WI38 (cell line): Measurements from ENCODE around the gene CHM.
"Not testable (repeated sequence)": the region's sequence is repeated elsewhere in the genome, so short reads cannot be mapped to it uniquely, and the experiment has no call there.

Experiments
- H3K4me3 ChIP-seq: 2 replicates; pipeline ENCODE4 v1.5.1; 2011; ENCODE audit warnings: low read depth, mild to moderate bottlenecking, control low read depth, low read length
- TF ChIP-seq, protein P1 (sequence below): IDR thresholded peaks from 2 replicates; pipeline ENCODE4 v1.5.1; 2012; ENCODE audit warnings: low read depth, mild to moderate bottlenecking, control low read depth, low read length

The CHM gene

DNA sequence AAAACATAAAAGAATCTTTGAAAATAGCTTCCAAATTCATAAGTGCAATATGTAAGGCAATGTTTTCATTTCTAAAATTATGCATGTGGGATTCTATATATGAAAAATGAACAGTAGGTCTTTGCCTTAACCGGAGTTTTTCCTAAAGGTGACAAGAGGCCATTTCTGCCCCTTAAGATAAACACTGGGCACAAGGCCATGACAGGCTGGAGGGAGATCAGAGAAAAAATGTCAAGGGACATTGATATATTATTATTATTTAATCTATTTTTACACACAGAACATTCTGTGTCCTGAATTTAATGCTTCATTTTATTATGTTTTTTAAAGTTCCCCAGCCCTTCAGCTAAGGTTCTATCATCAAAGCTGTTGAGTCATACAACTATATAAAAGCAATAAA, 118.8 kb downstream of the CHM start:
- no peak overlapping the region for H3K4me3 ChIP-seq
- TF ChIP-seq, protein P1, sequence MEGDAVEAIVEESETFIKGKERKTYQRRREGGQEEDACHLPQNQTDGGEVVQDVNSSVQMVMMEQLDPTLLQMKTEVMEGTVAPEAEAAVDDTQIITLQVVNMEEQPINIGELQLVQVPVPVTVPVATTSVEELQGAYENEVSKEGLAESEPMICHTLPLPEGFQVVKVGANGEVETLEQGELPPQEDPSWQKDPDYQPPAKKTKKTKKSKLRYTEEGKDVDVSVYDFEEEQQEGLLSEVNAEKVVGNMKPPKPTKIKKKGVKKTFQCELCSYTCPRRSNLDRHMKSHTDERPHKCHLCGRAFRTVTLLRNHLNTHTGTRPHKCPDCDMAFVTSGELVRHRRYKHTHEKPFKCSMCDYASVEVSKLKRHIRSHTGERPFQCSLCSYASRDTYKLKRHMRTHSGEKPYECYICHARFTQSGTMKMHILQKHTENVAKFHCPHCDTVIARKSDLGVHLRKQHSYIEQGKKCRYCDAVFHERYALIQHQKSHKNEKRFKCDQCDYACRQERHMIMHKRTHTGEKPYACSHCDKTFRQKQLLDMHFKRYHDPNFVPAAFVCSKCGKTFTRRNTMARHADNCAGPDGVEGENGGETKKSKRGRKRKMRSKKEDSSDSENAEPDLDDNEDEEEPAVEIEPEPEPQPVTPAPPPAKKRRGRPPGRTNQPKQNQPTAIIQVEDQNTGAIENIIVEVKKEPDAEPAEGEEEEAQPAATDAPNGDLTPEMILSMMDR: no peak

DNA sequence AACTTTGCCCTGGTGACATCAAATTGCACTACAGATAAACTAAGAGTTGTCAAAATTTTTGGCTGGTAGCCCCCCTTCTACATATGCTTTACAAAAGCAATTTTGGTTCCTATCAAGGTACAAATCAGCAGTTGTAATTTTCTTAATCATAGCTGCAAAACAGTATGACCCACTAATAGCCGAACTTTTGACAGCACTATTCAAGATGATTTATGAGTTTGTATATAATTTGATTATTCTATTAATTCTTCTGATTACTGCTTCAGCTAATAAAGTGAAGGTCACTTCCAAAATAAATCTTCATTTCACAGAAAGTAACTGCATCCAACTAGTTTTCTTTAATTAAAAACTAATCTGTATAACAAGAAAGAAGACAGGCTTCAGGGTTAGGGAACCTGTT, 119.6 kb downstream of the CHM start:
- no peak overlapping the region for H3K4me3 ChIP-seq
- TF ChIP-seq, protein P1: no peak

- TF ChIP-seq, protein P1: no peak
- no peak overlapping the region for H3K4me3 ChIP-seq
Measured at GRCh38 chrX:85922821-85923220, 124.5 kb downstream of the CHM start.

GRCh38 chrX:85916656-85917280, 130.6 kb downstream of the CHM start:
- H3K4me3 ChIP-seq: not testable (repeated sequence)

DNA sequence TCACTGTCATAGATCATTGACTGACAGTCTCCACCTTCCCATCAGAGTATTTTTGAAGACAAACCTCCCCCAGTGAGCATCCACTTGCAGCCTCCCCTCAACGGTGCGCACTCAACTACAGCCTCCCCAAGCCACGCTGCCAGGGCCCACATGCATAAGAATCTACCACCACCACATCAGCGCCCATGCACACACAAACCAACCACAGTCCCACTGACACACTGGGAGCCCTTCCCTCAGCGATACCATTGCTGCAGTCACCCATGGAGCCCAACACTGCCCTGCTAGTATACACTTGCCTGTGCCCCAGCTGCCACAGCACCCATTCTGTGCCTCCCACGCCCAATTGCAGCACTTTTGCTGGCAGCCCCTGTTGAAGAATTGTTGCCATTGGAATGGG, 132.9 kb downstream of the CHM start:
- H3K4me3 ChIP-seq: no peak overlapping the region
- TF ChIP-seq, protein P1: no peak

DNA sequence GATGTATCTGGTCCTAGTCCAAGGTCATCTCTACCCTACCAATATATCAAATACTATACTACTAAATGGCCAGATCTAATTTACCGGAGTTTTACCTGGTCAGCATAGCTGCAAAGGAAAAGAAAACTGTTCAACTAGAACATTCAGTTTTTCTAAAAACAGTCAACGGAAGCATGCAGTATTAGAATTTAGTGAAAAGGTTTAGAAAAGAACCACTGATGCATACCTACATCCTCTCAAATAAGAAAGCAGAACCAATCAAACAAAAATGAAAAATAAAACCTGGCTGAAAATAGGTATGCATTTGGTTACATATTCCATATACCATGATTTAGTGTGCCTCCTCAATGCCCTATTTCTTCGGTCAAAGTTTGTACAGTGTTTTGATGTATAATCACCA, 140.0 kb downstream of the CHM start:
- no peak overlapping the region for H3K4me3 ChIP-seq

GRCh38 chrX:85906399-85906798, 141.0 kb downstream of the CHM start:
- H3K4me3 ChIP-seq: no peak overlapping the region
- TF ChIP-seq, protein P1: no peak

More for the DNA sequence above, 140.0 kb downstream of the CHM start:
- TF ChIP-seq, protein P1: no peak

DNA sequence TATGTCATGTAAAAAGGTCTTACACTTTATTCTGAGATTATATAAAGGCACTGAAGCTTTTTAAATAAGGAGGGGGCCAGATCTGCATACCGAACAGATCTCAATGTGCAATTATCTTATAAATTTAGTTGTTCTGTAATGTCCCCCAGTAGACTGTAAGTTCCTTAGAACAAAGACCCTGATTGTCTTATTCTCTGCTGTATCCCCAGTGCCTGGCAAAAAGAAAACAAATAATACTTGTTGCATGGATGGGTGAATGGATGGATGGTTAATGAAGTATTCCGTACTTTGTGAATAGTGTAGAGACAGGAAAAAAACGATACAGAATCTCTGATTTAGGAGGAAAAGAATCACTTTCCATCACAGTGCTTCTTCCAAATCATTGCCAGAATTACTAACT, 141.5 kb downstream of the CHM start:
- no peak overlapping the region for H3K4me3 ChIP-seq
- TF ChIP-seq, protein P1: no peak
